HEK293 (cell line): ENCODE measurements around the gene WNT7A.

ENCODE experiments used
- CTCF ChIA-PET: fragments of 350-600 bp; formaldehyde crosslinking; extraction: SDS; loops from one replicate; lab custom pipeline; 2021; ENCODE audit warnings: antibody characterized with exemption; lab: Yijun Ruan, JAX
- POLR2A ChIA-PET: fragments of 300-600 bp; formaldehyde crosslinking; extraction: SDS; loops from one replicate; lab custom pipeline; 2020; ENCODE audit warnings: antibody characterized with exemption, inconsistent platforms; lab: Yijun Ruan, JAX
- H3K27ac ChIP-seq: fragments of 200-500 bp; sonication (Bioruptor generic); 2 replicates; pipeline ENCODE4 v1.5.1; 2014; ENCODE audit warnings: low read depth, low read length, control low read depth, inconsistent platforms; ENCODE audit errors: extremely low read depth
- H3K36me3 ChIP-seq, 2 experiments: fragments of 200-500 bp in 1 of 2; sonication (Bioruptor generic) in 1 of 2; 1 replicate in 1 of 2; 2 replicates in 1 of 2; pipeline ENCODE4 v1.5.1; 2014 to 2017; ENCODE audit warnings: inconsistent platforms in 2 of 2, low read length in 2 of 2; ENCODE audit not compliant: control insufficient read depth in 2 of 2, insufficient read depth in 1 of 2
- H3K4me1 ChIP-seq: fragments of 200-500 bp; sonication (Bioruptor generic); 2 replicates; pipeline ENCODE4 v1.5.1; 2014; ENCODE audit warnings: mild to moderate bottlenecking, low read length, inconsistent platforms; ENCODE audit not compliant: control insufficient read depth, insufficient read depth
- H3K4me3 ChIP-seq: 2 replicates; pipeline ENCODE4 v1.5.1; 2011; ENCODE audit warnings: low read depth, mild to moderate bottlenecking, control low read depth, low read length, moderate library complexity
- H3K9me3 ChIP-seq: fragments of 200-500 bp; sonication (Bioruptor generic); 2 replicates; pipeline ENCODE4 v1.5.1; 2014; ENCODE audit warnings: low read depth, low read length, inconsistent platforms; ENCODE audit not compliant: control insufficient read depth, insufficient read depth
- HOXA7 ChIP-seq: sonication (generic); formaldehyde crosslinking; IDR thresholded peaks from 2 replicates; pipeline ENCODE4 v1.8.1; 2022; ENCODE audit warnings: missing genetic modification reagents, borderline replicate concordance
- HOXC10 ChIP-seq: sonication (generic); formaldehyde crosslinking; IDR thresholded peaks from 2 replicates; pipeline ENCODE4 v1.8.1; 2023; ENCODE audit warnings: mild to moderate bottlenecking, missing genetic modification reagents
- HOXD13 ChIP-seq: sonication (generic); formaldehyde crosslinking; IDR thresholded peaks from 2 replicates; pipeline ENCODE4 v1.8.0; 2022; ENCODE audit warnings: missing genetic modification reagents, borderline replicate concordance
- ZBTB17 ChIP-seq: fragments of 450-650 bp; formaldehyde crosslinking; IDR thresholded peaks from 2 replicates; pipeline ENCODE4 v1.5.1; 2016; ENCODE audit warnings: missing biosample characterization, missing genetic modification characterization
- ZFP3 ChIP-seq: fragments of 450-650 bp; formaldehyde crosslinking; IDR thresholded peaks from 2 replicates; pipeline ENCODE4 v1.5.1; 2016; ENCODE audit warnings: low read depth, missing biosample characterization, missing genetic modification characterization
- ZNF133 ChIP-seq: fragments of 450-650 bp; formaldehyde crosslinking; IDR thresholded peaks from 2 replicates; pipeline ENCODE4 v1.5.1; 2016; ENCODE audit warnings: missing biosample characterization, missing genetic modification characterization
- ZNF221 ChIP-seq: fragments of 450-650 bp; formaldehyde crosslinking; IDR thresholded peaks from 2 replicates; pipeline ENCODE4 v1.5.1; 2017; ENCODE audit warnings: missing biosample characterization, missing genetic modification characterization, borderline replicate concordance
- ZNF510 ChIP-seq: fragments of 450-650 bp; formaldehyde crosslinking; IDR thresholded peaks from 2 replicates; pipeline ENCODE4 v1.5.1; 2018; ENCODE audit warnings: mild to moderate bottlenecking, missing genetic modification characterization, missing biosample characterization; ENCODE audit not compliant: insufficient replicate concordance
- ZNF544 ChIP-seq: fragments of 450-650 bp; formaldehyde crosslinking; IDR thresholded peaks from 2 replicates; pipeline ENCODE4 v1.5.0; 2017; ENCODE audit warnings: missing biosample characterization, missing genetic modification characterization
- ZNF664 ChIP-seq: fragments of 450-650 bp; formaldehyde crosslinking; IDR thresholded peaks from 2 replicates; pipeline ENCODE4 v1.5.1; 2016; ENCODE audit warnings: missing biosample characterization, missing genetic modification characterization
- ZNF677 ChIP-seq: fragments of 450-650 bp; IDR thresholded peaks from 2 replicates; pipeline ENCODE4 v1.5.0; 2018; ENCODE audit warnings: missing biosample characterization, mild to moderate bottlenecking, missing genetic modification characterization, moderate library complexity
- ZNF747 ChIP-seq: fragments of 450-650 bp; formaldehyde crosslinking; IDR thresholded peaks from 2 replicates; pipeline ENCODE4 v1.5.1; 2016; ENCODE audit warnings: missing biosample characterization, missing genetic modification characterization
- ZNF776 ChIP-seq: fragments of 450-650 bp; formaldehyde crosslinking; IDR thresholded peaks from 2 replicates; pipeline ENCODE4 v1.5.0; 2017; ENCODE audit warnings: missing biosample characterization, missing genetic modification characterization, borderline replicate concordance
- TF ChIP-seq, protein P1 (sequence below): fragments of 450-650 bp; formaldehyde crosslinking; IDR thresholded peaks from 2 replicates; pipeline ENCODE4 v1.5.1; 2017; ENCODE audit warnings: missing biosample characterization, missing genetic modification characterization
- TF ChIP-seq, protein P2 (sequence below): fragments of 450-650 bp; formaldehyde crosslinking; IDR thresholded peaks from 2 replicates; pipeline ENCODE4 v1.5.1; 2016; ENCODE audit warnings: missing biosample characterization, missing genetic modification characterization
- TF ChIP-seq, protein P3 (sequence below): fragments of 450-650 bp; formaldehyde crosslinking; IDR thresholded peaks from 2 replicates; pipeline ENCODE4 v1.5.1; 2017; ENCODE audit warnings: missing biosample characterization, missing genetic modification characterization

WNT7A gene

DNA sequence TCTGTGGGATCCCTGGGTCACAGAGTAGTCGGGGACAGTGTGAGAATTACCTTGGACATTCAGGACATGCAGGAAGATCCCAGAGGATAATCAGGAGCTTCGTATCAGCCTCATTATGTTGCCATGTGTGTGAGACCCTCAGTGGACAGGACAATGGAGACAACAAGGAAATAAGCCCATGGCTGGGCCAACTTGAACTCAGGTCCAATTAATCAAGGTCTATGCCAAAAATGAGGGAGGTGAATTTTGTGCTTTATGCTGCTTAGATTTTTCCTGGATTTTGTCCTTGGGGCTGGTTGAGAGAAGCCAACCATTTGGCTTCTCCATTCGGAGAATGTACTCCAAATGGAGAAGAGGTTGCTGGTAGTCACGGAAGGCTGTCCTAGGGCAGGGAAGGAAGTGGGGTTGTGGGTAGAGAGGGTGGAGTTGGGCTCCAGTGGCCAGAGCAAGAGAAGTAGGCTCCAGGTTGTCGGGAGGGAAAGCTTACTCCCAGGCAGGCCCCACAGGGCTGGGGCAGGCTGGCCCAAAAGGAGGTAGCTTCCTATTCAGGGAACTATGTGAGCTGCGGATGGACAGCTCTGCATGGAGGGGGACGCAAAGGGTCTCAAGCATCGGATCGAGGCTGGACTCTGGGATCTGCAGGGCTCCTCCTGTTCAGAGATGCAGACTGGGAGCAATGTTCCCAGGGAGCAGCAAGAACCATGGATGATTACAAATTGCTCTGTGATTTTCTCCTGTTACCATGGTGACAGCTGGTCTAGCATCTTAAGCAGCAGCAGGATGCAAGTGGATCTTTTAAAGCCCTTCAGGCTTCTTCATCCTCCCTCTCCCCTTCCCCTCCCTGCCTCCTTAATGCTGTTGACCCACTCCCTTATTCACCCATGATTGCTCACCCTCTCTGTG, 91.1 kb downstream of the WNT7A start:
- H3K9me3 ChIP-seq = no peaks in the 10 kb centered on the region
- H3K4me1 ChIP-seq = no peaks in the 10 kb centered on the region
- no peak overlapping the region for H3K4me3 ChIP-seq
- no peaks in the 10 kb centered on the region for H3K36me3 ChIP-seq
- no peak for TF ChIP-seq HOXC10
- TF ChIP-seq ZBTB17 (tag by site-specific recombination) = 0 out of 2 replicates have a peak, but pooled peaks have one; percentile 23
- no peak overlapping the region for H3K27ac ChIP-seq
- ChIA-PET CTCF (interaction anchor here (1.4 kb wide), 1 partner anchor 97 kb away, joined by 4 read pairs; no protein-coding TSS in a partner anchor), POLR2A (no interaction called here)

DNA sequence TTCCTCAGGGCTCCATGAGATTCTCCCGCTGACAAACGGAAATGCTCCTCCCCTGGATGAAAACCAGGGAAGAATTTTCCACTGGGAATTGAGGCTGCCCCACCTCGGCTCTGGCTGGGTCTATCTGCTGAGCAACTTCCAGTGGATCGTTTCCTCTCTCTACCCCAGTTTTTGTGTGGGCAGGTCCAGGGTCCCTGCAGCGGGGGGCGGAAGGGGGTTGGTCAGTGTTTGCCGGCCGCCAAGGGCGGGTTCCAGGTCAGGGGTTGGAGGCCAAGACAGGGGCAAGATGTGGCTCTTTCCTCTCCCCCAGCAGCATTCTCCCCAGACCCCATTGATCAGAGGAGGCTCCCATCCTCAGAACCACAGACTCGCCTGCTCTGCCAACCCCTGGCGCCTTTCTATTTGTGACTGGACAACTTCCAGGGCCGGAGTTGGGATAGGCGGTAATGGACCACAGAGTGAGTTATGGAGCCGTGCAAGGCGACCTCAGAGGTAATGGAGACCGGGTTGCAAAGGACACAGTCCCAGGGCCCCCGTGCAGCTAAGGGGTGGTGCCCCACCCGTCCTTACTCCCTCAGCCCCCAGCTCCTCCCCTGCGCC, 92.2 kb downstream of the WNT7A start:
- CTCF ChIA-PET = no interaction called here
- H3K9me3 ChIP-seq = no peaks in the 10 kb centered on the region
- TF ChIP-seq, protein P1, sequence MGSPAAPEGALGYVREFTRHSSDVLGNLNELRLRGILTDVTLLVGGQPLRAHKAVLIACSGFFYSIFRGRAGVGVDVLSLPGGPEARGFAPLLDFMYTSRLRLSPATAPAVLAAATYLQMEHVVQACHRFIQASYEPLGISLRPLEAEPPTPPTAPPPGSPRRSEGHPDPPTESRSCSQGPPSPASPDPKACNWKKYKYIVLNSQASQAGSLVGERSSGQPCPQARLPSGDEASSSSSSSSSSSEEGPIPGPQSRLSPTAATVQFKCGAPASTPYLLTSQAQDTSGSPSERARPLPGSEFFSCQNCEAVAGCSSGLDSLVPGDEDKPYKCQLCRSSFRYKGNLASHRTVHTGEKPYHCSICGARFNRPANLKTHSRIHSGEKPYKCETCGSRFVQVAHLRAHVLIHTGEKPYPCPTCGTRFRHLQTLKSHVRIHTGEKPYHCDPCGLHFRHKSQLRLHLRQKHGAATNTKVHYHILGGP (tag by site-specific recombination) = no peak
- no peak for TF ChIP-seq HOXA7 (CRISPR knock-in tag)
- TF ChIP-seq ZNF747 (tag by site-specific recombination) = no peak
- no peak for TF ChIP-seq ZNF664 (tag by site-specific recombination)
- no peak for TF ChIP-seq ZNF677 (tag by site-specific recombination)
- TF ChIP-seq ZNF776 (tag by site-specific recombination) = no peak
- TF ChIP-seq ZNF544 (tag by site-specific recombination) = no peak
- TF ChIP-seq ZNF133 (tag by site-specific recombination) = no peak
- no peak for TF ChIP-seq ZNF510 (tag by site-specific recombination)
- POLR2A ChIA-PET = no interaction called here
- no peaks in the 10 kb centered on the region for H3K36me3 ChIP-seq
- no peak overlapping the region for H3K27ac ChIP-seq
- H3K4me1 ChIP-seq = no peaks in the 10 kb centered on the region
- no peak overlapping the region for H3K4me3 ChIP-seq

DNA sequence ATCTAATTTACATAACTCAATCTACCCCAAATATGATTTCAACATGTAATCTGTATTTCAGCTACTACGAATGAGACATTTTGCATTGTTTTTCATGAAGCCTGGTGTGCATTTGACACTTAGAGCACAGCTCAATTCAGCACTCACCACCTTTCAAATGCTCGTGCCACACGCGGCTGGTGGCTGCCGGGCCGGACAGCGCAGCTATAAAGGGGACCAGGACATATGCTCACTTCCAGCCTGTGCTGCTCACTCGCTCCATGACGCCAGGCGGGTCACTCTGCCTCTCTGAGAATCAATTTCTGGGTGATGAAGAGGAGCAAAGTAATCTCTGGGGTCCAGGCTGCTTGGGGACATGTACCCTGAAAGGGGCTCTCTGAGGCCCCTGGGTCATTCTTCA, 93.1 kb downstream of the WNT7A start:
- H3K36me3 ChIP-seq = no peaks in the 10 kb centered on the region
- no peaks in the 10 kb centered on the region for H3K4me1 ChIP-seq
- H3K9me3 ChIP-seq = no peaks in the 10 kb centered on the region
- CTCF ChIA-PET = no interaction called here
- TF ChIP-seq ZNF221 (tag by site-specific recombination) = no peak
- TF ChIP-seq, all 188 proteins: peak for 0
- Histone ChIP-seq H3K27ac (no peak overlapping the region), H3K4me3 (no peak overlapping the region)
- POLR2A ChIA-PET = no interaction called here

DNA sequence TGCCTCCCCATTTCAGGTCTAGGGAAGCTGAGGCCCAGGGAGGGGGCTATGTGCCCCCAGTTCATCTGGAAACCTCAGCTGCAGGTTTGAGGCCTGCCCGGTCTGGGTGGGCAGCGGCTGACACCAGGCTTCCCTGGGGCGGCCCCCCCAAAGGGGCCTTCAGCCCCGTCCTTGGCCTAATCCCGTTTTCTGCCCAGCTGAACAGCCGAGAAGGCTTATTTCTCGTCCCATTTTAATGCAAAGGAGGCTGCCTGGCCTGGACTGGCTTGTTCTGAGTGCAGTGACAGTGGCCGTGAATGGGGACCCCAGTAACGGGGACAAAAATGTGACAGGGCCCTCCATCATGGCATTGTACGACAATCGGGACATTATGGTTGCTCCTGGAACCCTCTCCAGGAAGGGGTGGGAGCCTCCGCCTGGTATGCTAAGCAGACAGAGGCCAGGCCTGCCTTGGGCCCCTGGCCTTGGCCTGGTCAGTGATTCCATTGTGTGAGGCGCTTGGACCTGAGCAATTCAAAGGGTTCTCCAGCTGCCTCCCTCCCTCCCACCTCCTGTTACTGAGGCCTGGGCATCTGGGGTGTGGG, 93.9 kb downstream of the WNT7A start:
- no peaks in the 10 kb centered on the region for H3K36me3 ChIP-seq
- no peak overlapping the region for H3K4me3 ChIP-seq
- no peaks in the 10 kb centered on the region for H3K9me3 ChIP-seq
- POLR2A ChIA-PET = no interaction called here
- CTCF ChIA-PET = no interaction called here
- H3K27ac ChIP-seq = no peak overlapping the region
- H3K4me1 ChIP-seq = no peaks in the 10 kb centered on the region
- TF ChIP-seq HOXD13 (CRISPR knock-in tag) = no peak
- no peak for TF ChIP-seq ZFP3
- TF ChIP-seq, protein P2, sequence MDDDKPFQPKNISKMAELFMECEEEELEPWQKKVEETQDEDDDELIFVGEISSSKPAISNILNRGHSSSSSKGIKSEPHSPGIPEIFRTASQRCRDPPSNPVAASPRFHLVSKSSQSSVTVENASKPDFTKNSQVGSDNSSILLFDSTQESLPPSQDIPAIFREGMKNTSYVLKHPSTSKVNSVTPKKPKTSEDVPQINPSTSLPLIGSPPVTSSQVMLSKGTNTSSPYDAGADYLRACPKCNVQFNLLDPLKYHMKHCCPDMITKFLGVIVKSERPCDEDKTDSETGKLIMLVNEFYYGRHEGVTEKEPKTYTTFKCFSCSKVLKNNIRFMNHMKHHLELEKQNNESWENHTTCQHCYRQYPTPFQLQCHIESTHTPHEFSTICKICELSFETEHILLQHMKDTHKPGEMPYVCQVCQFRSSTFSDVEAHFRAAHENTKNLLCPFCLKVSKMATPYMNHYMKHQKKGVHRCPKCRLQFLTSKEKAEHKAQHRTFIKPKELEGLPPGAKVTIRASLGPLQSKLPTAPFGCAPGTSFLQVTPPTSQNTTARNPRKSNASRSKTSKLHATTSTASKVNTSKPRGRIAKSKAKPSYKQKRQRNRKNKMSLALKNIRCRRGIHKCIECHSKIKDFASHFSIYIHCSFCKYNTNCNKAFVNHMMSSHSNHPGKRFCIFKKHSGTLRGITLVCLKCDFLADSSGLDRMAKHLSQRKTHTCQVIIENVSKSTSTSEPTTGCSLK (tag by site-specific recombination) = no peak
- TF ChIP-seq ZNF747 (tag by site-specific recombination) = no peak
- TF ChIP-seq, protein P3, sequence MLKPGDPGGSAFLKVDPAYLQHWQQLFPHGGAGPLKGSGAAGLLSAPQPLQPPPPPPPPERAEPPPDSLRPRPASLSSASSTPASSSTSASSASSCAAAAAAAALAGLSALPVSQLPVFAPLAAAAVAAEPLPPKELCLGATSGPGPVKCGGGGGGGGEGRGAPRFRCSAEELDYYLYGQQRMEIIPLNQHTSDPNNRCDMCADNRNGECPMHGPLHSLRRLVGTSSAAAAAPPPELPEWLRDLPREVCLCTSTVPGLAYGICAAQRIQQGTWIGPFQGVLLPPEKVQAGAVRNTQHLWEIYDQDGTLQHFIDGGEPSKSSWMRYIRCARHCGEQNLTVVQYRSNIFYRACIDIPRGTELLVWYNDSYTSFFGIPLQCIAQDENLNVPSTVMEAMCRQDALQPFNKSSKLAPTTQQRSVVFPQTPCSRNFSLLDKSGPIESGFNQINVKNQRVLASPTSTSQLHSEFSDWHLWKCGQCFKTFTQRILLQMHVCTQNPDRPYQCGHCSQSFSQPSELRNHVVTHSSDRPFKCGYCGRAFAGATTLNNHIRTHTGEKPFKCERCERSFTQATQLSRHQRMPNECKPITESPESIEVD (tag by site-specific recombination) = no peak
- TF ChIP-seq ZNF664 (tag by site-specific recombination) = no peak
